ENCODE results near the gene DACT1. TPM values are rescaled to one million over a fixed set of nuclear protein-coding genes. Genes with fewer than 3 reads are reported as not detected.

DACT1 gene
- total RNA-seq, 1 donor from 2014 or later = 3.0 TPM

GRCh38 chr14:58671024-58671423, 33.3 kb downstream of the DACT1 start:
- no peaks in the 10 kb centered on the region for H3K36me3 Mint-ChIP-seq (ENCODE audit: low read depth)
- no peak for ATAC-seq (ENCODE audit: low read depth)
- no peak for DNase-seq
- TF ChIP-seq CTCF (IDR thresholded peaks at IDR 0.05) = no peak
- no peaks in the 10 kb centered on the region for H3K27me3 Mint-ChIP-seq
- no peaks in the 10 kb centered on the region for H3K4me1 Mint-ChIP-seq
- H3K27ac Mint-ChIP-seq = no peak overlapping the region
- CTCF ChIA-PET = no interaction called here
- POLR2A ChIA-PET = no interaction called here
- no peaks in the 10 kb centered on the region for H3K9me3 Mint-ChIP-seq
- H3K4me3 Mint-ChIP-seq = no peak overlapping the region
- intact Hi-C loops (cut with micrococcal nuclease) = no loop called here

- H3K4me3 Mint-ChIP-seq = no peak overlapping the region
- no peaks in the 10 kb centered on the region for H3K27me3 Mint-ChIP-seq
- no peaks in the 10 kb centered on the region for H3K9me3 Mint-ChIP-seq
- H3K4me1 Mint-ChIP-seq = no peaks in the 10 kb centered on the region
- TF ChIP-seq CTCF (IDR thresholded peaks at IDR 0.05) = no peak
- POLR2A ChIA-PET = no interaction called here
- intact Hi-C loops (cut with micrococcal nuclease) = no loop called here
- DNase-seq (no peak), ATAC-seq (ENCODE audit: low read depth) (no peak)
- H3K27ac Mint-ChIP-seq = no peak overlapping the region
- CTCF ChIA-PET = no interaction called here
- no peaks in the 10 kb centered on the region for H3K36me3 Mint-ChIP-seq (ENCODE audit: low read depth)
Observed at GRCh38 chr14:58671436-58671835, 33.7 kb downstream of the DACT1 start.

- Mint-ChIP-seq H3K9me3 (no peaks in the 10 kb centered on the region), H3K4me1 (no peaks in the 10 kb centered on the region), H3K27me3 (no peaks in the 10 kb centered on the region), H3K27ac (no peak overlapping the region), H3K36me3 (ENCODE audit: low read depth) (no peaks in the 10 kb centered on the region), H3K4me3 (no peak overlapping the region)
- ATAC-seq (ENCODE audit: low read depth) (no peak), DNase-seq (no peak)
- ChIA-PET CTCF (no interaction called here), POLR2A (no interaction called here)
- intact Hi-C loops (cut with micrococcal nuclease) = no loop called here
- TF ChIP-seq CTCF (IDR thresholded peaks at IDR 0.05) = no peak
Observed at GRCh38 chr14:58673722-58674121, 36.0 kb downstream of the DACT1 start.

- POLR2A ChIA-PET = no interaction called here
- H3K9me3 Mint-ChIP-seq = no peaks in the 10 kb centered on the region
- H3K4me1 Mint-ChIP-seq = no peaks in the 10 kb centered on the region
- CTCF ChIA-PET = no interaction called here
- DNase-seq (no peak), ATAC-seq (ENCODE audit: low read depth) (no peak)
- H3K36me3 Mint-ChIP-seq (ENCODE audit: low read depth) = no peaks in the 10 kb centered on the region
- no peak for TF ChIP-seq CTCF (IDR thresholded peaks at IDR 0.05)
- no peak overlapping the region for H3K4me3 Mint-ChIP-seq
- no peak overlapping the region for H3K27ac Mint-ChIP-seq
- intact Hi-C loops (cut with micrococcal nuclease) = no loop called here
- H3K27me3 Mint-ChIP-seq = no peaks in the 10 kb centered on the region
Observed at GRCh38 chr14:58677001-58677400, 39.2 kb downstream of the DACT1 start.

DNA sequence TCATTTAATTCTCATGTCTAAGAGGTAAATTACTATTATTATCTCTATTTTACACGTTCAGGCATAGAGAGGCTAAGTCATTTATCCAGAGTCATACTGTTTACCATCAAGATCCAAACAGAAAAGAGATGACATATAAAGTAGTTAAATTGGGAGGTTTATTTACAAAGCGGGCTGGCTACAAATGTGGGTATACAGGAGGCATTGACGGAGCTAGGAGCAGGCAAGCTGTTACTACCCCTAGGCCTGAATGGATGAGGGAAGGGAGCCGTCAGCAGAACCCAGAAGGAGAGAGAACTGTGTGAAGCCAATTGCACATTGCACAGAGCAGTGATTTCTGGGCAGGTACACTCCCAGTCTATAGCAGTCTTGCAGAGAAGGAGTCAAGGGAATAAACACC, 39.8 kb downstream of the DACT1 start:
- intact Hi-C loops (cut with micrococcal nuclease) = no loop called here
- ChIA-PET CTCF (no interaction called here), POLR2A (no interaction called here)
- ATAC-seq (ENCODE audit: low read depth) (no peak), DNase-seq (no peak)
- no peaks in the 10 kb centered on the region for H3K36me3 Mint-ChIP-seq (ENCODE audit: low read depth)
- H3K27me3 Mint-ChIP-seq = no peaks in the 10 kb centered on the region
- H3K27ac Mint-ChIP-seq = no peak overlapping the region
- H3K4me3 Mint-ChIP-seq = no peak overlapping the region
- no peaks in the 10 kb centered on the region for H3K4me1 Mint-ChIP-seq
- H3K9me3 Mint-ChIP-seq = no peaks in the 10 kb centered on the region
- TF ChIP-seq CTCF (IDR thresholded peaks at IDR 0.05) = no peak
